Central memory CD4-positive, alpha-beta T cell (primary cell): Measurements from ENCODE around the gene DGKZ.
A peak's percentile ranks its signal among the peaks of the same experiment; 100 is the strongest.
"Not testable (repeated sequence)": the region's sequence is repeated elsewhere in the genome, so short reads cannot be mapped to it uniquely, and the experiment has no call there.

Experiments used
- DNase-seq: peaks from one replicate; pipeline ENCODE4 v3.0.0; 2022
- total RNA-seq, 3 experiments: gene quantifications; one replicate each; lab custom pipeline; 2026; lab: John Stamatoyannopoulos, UW

The DGKZ gene, protein sequence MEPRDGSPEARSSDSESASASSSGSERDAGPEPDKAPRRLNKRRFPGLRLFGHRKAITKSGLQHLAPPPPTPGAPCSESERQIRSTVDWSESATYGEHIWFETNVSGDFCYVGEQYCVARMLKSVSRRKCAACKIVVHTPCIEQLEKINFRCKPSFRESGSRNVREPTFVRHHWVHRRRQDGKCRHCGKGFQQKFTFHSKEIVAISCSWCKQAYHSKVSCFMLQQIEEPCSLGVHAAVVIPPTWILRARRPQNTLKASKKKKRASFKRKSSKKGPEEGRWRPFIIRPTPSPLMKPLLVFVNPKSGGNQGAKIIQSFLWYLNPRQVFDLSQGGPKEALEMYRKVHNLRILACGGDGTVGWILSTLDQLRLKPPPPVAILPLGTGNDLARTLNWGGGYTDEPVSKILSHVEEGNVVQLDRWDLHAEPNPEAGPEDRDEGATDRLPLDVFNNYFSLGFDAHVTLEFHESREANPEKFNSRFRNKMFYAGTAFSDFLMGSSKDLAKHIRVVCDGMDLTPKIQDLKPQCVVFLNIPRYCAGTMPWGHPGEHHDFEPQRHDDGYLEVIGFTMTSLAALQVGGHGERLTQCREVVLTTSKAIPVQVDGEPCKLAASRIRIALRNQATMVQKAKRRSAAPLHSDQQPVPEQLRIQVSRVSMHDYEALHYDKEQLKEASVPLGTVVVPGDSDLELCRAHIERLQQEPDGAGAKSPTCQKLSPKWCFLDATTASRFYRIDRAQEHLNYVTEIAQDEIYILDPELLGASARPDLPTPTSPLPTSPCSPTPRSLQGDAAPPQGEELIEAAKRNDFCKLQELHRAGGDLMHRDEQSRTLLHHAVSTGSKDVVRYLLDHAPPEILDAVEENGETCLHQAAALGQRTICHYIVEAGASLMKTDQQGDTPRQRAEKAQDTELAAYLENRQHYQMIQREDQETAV
- total RNA-seq = 144 to 306 (median 236) reads per million in 3 experiments

GRCh38 chr11:46346886-46347636 is at the start of gene DGKZ:
DGKZ (plus strand) TSS chr11:46347463; CDS start chr11:46347660, 197 bp downstream.
- peak; percentile 95 for DNase-seq

DNA sequence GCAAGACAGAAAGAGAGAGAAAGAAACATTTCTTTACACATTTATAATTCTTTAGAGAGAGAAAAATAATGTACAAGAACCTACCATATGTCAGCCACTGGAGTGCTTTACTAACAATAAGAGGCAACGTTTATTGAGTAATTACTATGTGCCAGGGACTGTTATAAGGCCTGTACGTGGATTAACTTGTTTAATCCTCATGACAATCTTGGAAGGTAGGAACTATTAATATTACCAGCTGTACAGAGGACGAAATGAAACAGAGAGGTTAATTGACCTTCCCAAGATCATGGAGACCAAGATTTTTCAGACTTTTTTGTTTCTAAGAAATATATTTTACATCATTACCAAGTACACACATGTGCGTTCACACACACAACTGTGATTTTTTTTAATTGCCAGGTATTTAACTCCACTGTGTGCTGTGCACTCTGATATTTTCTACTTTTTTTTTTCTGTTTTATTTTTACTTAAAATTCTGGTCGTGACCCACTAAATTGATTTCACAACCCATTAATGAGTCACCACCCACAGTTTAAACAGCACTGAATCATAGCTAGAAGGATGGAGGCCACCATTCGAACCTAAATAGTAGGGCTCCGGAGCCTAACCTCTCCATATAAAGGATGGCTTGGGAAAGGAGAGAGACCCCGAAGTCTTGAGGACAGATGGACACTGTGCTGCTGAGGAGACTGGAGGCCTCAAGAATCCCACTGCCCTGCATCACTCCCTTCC is 48.4 kb upstream of the DGKZ start:
- no peak for DNase-seq

- no peak for DNase-seq
Observed at GRCh38 chr11:46299451-46299961, 47.8 kb upstream of the DGKZ start.

- no peak for DNase-seq
Observed at GRCh38 chr11:46300270-46300669, 47.0 kb upstream of the DGKZ start.

DNA sequence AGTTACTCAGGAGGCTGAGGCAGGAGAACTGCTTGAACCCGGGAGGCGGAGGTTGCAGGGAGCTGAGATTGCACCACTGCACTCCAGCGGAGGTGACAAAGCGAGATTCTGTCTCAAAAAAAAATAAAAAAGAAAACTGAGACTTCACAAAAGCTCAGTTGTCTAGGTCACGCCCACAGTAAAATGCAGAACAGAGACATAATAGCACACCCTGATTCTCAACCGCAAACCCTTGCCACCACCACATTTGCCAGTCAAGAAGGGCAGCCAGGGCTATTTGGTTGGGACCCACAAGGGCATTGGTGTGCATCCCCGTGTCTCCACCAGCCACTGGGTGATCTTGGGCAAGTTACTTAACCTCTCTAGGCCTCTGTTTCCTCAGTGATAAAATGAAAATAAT is 44.4 kb upstream of the DGKZ start:
- no peak for DNase-seq

GRCh38 chr11:46304036-46304435 is 43.2 kb upstream of the DGKZ start:
- DNase-seq = not testable (repeated sequence)

DNA sequence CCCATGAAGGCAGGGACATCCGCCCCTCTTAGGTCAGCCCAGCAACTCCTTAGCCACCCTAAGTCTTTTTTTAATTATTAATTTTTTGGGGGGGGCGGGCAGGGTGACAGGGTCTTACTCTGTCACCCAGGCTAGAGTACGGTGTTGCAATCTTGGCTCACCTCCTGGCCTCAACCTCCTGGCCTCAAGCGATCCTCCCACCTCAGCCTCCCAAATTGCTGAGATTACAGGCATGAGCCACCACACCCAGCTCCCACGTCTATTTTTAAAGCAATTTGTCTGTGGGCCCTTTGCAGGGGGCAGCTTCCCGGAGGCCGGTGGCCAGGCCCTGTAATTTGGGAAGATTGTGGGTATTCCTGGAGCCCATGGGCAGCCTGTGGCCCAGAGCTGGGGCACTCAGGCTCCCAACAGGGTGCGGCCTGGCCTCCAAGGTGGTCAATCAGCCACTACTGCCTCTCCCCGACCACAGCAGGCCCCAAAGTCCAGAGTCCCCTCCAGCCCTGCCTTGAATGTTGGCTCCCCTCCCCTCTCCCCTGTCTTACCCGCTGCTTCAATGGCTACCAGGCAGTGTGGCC is 42.6 kb upstream of the DGKZ start:
- DNase-seq = no peak

GRCh38 chr11:46305295-46305694 is 42.0 kb upstream of the DGKZ start:
- DNase-seq = no peak

DNA sequence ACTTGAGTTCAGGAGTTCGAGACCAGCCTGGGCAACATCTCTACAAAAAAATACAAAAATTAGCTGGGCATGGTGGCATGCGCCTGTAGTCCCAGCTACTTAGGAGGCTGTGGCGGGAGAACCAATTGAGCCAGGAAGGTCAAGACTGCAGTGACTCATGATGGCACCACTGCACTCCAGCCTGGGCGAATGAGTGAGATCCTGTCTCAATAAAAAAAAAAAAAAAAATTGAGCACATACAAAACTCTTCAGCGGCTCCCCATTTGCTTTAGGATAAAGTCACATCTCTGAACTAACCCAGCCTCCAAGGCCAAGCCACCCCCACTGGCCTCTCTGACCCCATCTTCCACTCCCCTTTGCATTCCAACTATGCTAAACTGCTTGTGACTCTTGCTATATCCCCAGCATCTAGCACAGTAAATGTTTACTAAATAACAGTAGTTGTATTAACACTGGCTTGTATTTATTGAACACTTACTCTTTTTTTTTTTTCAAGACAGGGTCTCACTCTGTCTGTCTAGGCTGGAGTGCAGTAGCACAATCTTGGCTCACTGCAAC is 40.9 kb upstream of the DGKZ start:
- DNase-seq = no peak

DNA sequence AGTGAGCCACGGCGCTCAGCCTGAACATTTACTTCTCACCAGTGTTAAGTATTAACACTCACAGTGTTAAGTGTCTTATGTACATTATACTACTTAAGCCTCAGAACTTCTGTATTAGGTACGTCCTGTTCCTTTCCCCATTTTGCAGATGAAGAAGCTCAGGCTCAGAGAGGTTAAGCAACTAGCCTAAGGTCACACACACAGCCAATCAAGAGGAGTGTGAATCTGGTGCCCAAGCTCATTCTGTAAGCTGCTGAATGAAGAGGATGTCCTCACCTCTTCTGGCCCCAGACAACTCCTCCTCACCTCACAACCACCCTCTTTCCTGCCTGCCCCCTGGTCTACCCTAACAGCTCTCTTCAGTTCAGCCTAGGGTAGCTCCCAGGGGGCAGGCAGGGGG is 39.9 kb upstream of the DGKZ start:
- DNase-seq = no peak

DNA sequence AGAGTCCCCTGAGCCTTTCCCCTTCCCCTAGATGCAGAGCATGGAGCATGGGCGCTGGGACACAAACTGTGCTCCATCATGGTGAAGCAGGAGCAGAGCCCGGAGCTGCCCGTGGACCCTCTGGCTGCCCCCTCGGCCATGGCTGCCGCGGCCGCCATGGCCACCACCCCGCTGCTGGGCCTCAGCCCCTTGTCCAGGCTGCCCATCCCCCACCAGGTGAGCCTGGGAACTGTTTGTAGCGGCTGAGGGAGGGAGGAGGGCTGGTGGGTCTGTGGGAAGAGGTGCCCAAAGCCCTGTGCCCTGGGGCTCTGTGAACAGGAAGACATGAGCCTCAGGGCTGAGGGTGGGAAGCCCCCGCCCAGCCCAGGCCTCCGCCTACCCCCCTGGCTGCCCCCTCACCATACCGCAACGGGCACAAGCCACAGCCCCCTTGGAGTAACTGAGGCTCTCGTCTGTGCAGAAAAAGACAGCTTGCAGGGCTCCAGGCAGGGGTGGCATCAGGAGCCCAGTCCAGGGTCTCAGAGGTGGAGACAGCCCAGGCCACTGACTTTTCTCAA is 39.4 kb upstream of the DGKZ start:
- no peak for DNase-seq

DNA sequence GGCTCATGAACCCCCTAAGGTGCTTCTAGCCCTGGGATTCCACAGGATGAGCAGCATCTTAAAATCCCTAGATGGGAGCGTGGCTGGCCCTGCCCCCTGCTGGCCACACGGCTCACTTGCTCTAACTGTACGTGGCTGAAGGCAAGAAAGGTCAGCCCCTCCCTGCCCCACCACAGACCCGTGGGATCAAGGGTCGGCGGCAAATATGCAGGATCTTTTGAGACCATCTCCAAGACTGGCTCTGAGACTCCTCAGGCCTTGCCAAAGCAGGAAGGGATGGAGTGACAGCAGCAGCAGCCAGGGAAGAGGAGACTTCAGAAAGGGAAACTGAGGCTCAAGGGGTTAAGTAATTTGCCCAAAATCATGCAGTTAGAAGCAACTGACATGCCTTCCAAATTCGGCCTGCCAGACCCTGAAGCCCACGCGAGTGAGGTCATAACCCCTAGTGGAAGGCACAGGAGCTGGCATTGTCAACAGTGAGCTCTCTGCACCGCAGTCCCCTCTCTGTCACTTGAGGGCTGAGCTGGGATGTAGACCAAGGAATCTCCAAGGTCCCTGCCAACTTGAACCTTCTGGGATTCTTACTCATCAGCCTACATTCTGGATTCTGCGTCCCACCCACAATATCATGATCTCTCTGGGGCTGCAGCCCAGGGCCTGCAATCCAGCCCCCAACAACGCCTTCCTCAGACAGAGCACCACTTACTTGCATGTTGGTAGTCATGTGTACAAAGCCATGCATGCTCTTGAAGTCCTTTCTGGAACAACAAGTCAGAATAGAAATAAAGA is 38.4 kb upstream of the DGKZ start:
- DNase-seq = peak; percentile 50

GRCh38 chr11:46309814-46310259 is 37.4 kb upstream of the DGKZ start:
- DNase-seq = no peak

DNA sequence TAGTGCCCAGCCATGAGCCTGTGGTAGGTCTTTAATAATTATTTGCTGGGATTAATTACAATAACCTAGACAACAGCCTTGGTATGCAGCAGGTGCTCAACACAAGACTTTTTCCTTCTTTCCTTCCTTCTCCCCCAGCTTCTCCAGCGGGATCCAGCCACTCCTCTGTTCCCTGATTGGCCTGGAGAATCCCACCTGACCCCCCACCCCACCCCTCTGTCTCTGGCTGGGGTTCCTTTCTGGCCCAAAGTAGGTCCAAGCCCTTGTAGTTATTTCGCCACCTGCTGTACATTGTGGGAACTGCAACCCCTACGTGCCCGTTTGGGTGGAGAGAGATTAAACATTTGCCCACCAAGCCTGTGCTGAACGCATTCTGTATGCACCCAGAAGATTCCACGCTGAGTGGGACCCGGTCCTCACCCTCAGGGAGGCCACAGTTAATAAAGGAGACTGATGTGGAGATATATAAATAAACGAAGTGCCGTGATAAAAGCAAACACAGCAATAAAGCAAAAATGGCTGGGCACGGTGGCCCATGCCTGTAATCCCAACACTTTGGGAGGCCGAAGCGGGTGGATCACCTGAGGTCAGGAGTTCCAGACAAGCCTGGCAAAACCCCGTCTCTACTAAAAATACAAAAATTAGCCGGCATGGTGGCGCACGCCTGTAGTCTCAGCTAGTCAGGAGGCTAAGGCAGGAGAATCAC is 32.1 kb upstream of the DGKZ start:
- peak; percentile 59 for DNase-seq

GRCh38 chr11:46315783-46316563 is 31.3 kb upstream of the DGKZ start:
- no peak for DNase-seq

GRCh38 chr11:46319074-46319453 is 28.2 kb upstream of the DGKZ start:
- no peak for DNase-seq

GRCh38 chr11:46321757-46322156 is 25.5 kb upstream of the DGKZ start:
- DNase-seq = no peak

GRCh38 chr11:46322759-46323158 is 24.5 kb upstream of the DGKZ start:
- no peak for DNase-seq
